Measurements from ENCODE around the gene RUBCNL.
"Not testable (repeated sequence)": the region's sequence is repeated elsewhere in the genome, so short reads cannot be mapped to it uniquely, and the experiment has no call there.

The RUBCNL gene

GRCh38 chr13:46373623-46374022, 13.4 kb downstream of the RUBCNL start:
- DNase-seq = no peak

GRCh38 chr13:46372938-46373337, 14.1 kb downstream of the RUBCNL start:
- DNase-seq = not testable (repeated sequence)

- no peak for DNase-seq
Observed at GRCh38 chr13:46372071-46372470, 15.0 kb downstream of the RUBCNL start.

- DNase-seq = no peak
Observed at GRCh38 chr13:46369506-46370277, 17.4 kb downstream of the RUBCNL start.

- DNase-seq = no peak
Observed at GRCh38 chr13:46367617-46368327, 19.3 kb downstream of the RUBCNL start.

GRCh38 chr13:46361276-46361934, 25.6 kb downstream of the RUBCNL start:
- no peak for DNase-seq

GRCh38 chr13:46360604-46361003, 26.4 kb downstream of the RUBCNL start:
- DNase-seq = no peak

GRCh38 chr13:46359714-46360113, 27.3 kb downstream of the RUBCNL start:
- DNase-seq = no peak

GRCh38 chr13:46355901-46356590, 31.0 kb downstream of the RUBCNL start:
- DNase-seq = peak; percentile 59

GRCh38 chr13:46355088-46355468, 32.0 kb downstream of the RUBCNL start:
- no peak for DNase-seq

- DNase-seq = peak; percentile 95
Observed at GRCh38 chr13:46354156-46355087, 32.6 kb downstream of the RUBCNL start.

- DNase-seq = no peak
Observed at GRCh38 chr13:46352805-46353204, 34.2 kb downstream of the RUBCNL start.

GRCh38 chr13:46350003-46350402, 37.0 kb downstream of the RUBCNL start:
- no peak for DNase-seq

- no peak for DNase-seq
Observed at GRCh38 chr13:46348961-46349360, 38.1 kb downstream of the RUBCNL start.

GRCh38 chr13:46347277-46347676, 39.8 kb downstream of the RUBCNL start:
- DNase-seq = no peak

- DNase-seq = no peak
Observed at GRCh38 chr13:46345866-46346265, 41.2 kb downstream of the RUBCNL start.

GRCh38 chr13:46345398-46345797, 41.7 kb downstream of the RUBCNL start:
- DNase-seq = no peak

- DNase-seq = no peak
Observed at GRCh38 chr13:46343279-46343994, 43.6 kb downstream of the RUBCNL start.

- DNase-seq = no peak
Observed at GRCh38 chr13:46342538-46342937, 44.5 kb downstream of the RUBCNL start.

GRCh38 chr13:46341112-46341711, 45.8 kb downstream of the RUBCNL start:
- peak; percentile 9 for DNase-seq

- DNase-seq = no peak
Observed at GRCh38 chr13:46340631-46341111, 46.4 kb downstream of the RUBCNL start.

Data from NCI-H226 (cell line).